H1 (cell line): Measurements from ENCODE around the gene WNT3A.

Experiments
- HDAC6 ChIP-seq: IDR thresholded peaks from one replicate; pipeline ENCODE4 v1.7.1; 2012; ENCODE audit warnings: low read depth, mild to moderate bottlenecking, inconsistent platforms, low read length, moderate library complexity
- KDM5A ChIP-seq: fragments of 200-600 bp; IDR thresholded peaks from 2 replicates; pipeline ENCODE4 v1.7.1; 2012; ENCODE audit warnings: mild to moderate bottlenecking, low read length, inconsistent platforms, mixed read lengths
- YY1 ChIP-seq: IDR thresholded peaks from 2 replicates; pipeline ENCODE4 v1.6.1; 2011; ENCODE audit warnings: low read depth, mild to moderate bottlenecking, low read length

GRCh38 chr1:228106800-228107054 is 99.9 kb downstream of the WNT3A start:
- TF ChIP-seq HDAC6 (no peak), YY1 (no peak), KDM5A (no peak)
